ES-I3 (cell line): ENCODE data around the gene LHPP.
"Not testable (repeated sequence)": the region's sequence is repeated elsewhere in the genome, so short reads cannot be mapped to it uniquely, and the experiment has no call there.

Experiments used
- H3K36me3 ChIP-seq: 2 replicates; pipeline ENCODE4 v1.6.1; 2013; ENCODE audit warnings: mild to moderate bottlenecking, low read length, control low read depth, moderate library complexity; ENCODE audit not compliant: insufficient read depth
- H3K4me1 ChIP-seq: 2 replicates; pipeline ENCODE4 v1.6.1; 2013; ENCODE audit warnings: mild to moderate bottlenecking, control low read depth, low read length; ENCODE audit not compliant: insufficient read depth
- H3K9ac ChIP-seq: 2 replicates; pipeline ENCODE4 v1.6.1; 2013; ENCODE audit warnings: low read depth, mild to moderate bottlenecking, low read length, moderate library complexity
- H3K9me3 ChIP-seq: 2 replicates; pipeline ENCODE4 v1.6.1; 2013; ENCODE audit warnings: mild to moderate bottlenecking, low read length, moderate library complexity; ENCODE audit not compliant: control insufficient read depth, insufficient read depth

Gene LHPP

GRCh38 chr10:124543971-124544370, 82.3 kb downstream of the LHPP start:
- no peak overlapping the region for H3K9ac ChIP-seq
- no peaks in the 10 kb centered on the region for H3K9me3 ChIP-seq
- H3K4me1 ChIP-seq = no peaks in the 10 kb centered on the region
- no peaks in the 10 kb centered on the region for H3K36me3 ChIP-seq

GRCh38 chr10:124544711-124545110, 83.1 kb downstream of the LHPP start:
- H3K4me1 ChIP-seq = no peaks in the 10 kb centered on the region
- H3K9ac ChIP-seq = no peak overlapping the region
- H3K9me3 ChIP-seq = no peaks in the 10 kb centered on the region
- H3K36me3 ChIP-seq = no peaks in the 10 kb centered on the region

- no peaks in the 10 kb centered on the region for H3K4me1 ChIP-seq
- H3K36me3 ChIP-seq = no peaks in the 10 kb centered on the region
- H3K9ac ChIP-seq = no peak overlapping the region
- H3K9me3 ChIP-seq = no peaks in the 10 kb centered on the region
Measured at GRCh38 chr10:124545351-124546054, 83.9 kb downstream of the LHPP start.

- H3K36me3 ChIP-seq = no peaks in the 10 kb centered on the region
- H3K4me1 ChIP-seq = no peaks in the 10 kb centered on the region
- no peaks in the 10 kb centered on the region for H3K9me3 ChIP-seq
- no peak overlapping the region for H3K9ac ChIP-seq
Measured at GRCh38 chr10:124546055-124546369, 84.4 kb downstream of the LHPP start.

- no peak overlapping the region for H3K9ac ChIP-seq
- H3K4me1 ChIP-seq = no peaks in the 10 kb centered on the region
Measured at GRCh38 chr10:124546957-124547646, 85.5 kb downstream of the LHPP start.

GRCh38 chr10:124547647-124548168, 86.1 kb downstream of the LHPP start:
- no peaks in the 10 kb centered on the region for H3K4me1 ChIP-seq

More at GRCh38 chr10:124546957-124547646, 85.5 kb downstream of the LHPP start:
- Histone ChIP-seq H3K36me3 (no peaks in the 10 kb centered on the region), H3K9me3 (no peaks in the 10 kb centered on the region)

GRCh38 chr10:124549171-124549570, 87.5 kb downstream of the LHPP start:
- H3K9ac ChIP-seq, H3K36me3 ChIP-seq, H3K9me3 ChIP-seq, H3K4me1 ChIP-seq: not testable (repeated sequence)

More at GRCh38 chr10:124547647-124548168, 86.1 kb downstream of the LHPP start:
- H3K36me3 ChIP-seq = no peaks in the 10 kb centered on the region
- no peaks in the 10 kb centered on the region for H3K9me3 ChIP-seq
- no peak overlapping the region for H3K9ac ChIP-seq

- Histone ChIP-seq H3K9me3 (no peaks in the 10 kb centered on the region), H3K36me3 (no peaks in the 10 kb centered on the region), H3K4me1 (no peaks in the 10 kb centered on the region), H3K9ac (no peak overlapping the region)
Measured at GRCh38 chr10:124550293-124551034, 88.8 kb downstream of the LHPP start.

- no peak overlapping the region for H3K9ac ChIP-seq
Measured at GRCh38 chr10:124551097-124551496, 89.5 kb downstream of the LHPP start.

GRCh38 chr10:124551755-124552154, 90.1 kb downstream of the LHPP start:
- H3K4me1 ChIP-seq = no peaks in the 10 kb centered on the region
- H3K36me3 ChIP-seq = no peaks in the 10 kb centered on the region
- H3K9me3 ChIP-seq = no peaks in the 10 kb centered on the region
- H3K9ac ChIP-seq = no peak overlapping the region

More at GRCh38 chr10:124551097-124551496, 89.5 kb downstream of the LHPP start:
- no peaks in the 10 kb centered on the region for H3K9me3 ChIP-seq
- no peaks in the 10 kb centered on the region for H3K4me1 ChIP-seq
- H3K36me3 ChIP-seq = no peaks in the 10 kb centered on the region

- H3K4me1 ChIP-seq = no peaks in the 10 kb centered on the region
- H3K9ac ChIP-seq = no peak overlapping the region
- no peaks in the 10 kb centered on the region for H3K36me3 ChIP-seq
Measured at GRCh38 chr10:124552691-124553276, 91.2 kb downstream of the LHPP start.

GRCh38 chr10:124554085-124554858, 92.6 kb downstream of the LHPP start:
- H3K9ac ChIP-seq = no peak overlapping the region
- no peaks in the 10 kb centered on the region for H3K9me3 ChIP-seq
- H3K36me3 ChIP-seq = no peaks in the 10 kb centered on the region
- no peaks in the 10 kb centered on the region for H3K4me1 ChIP-seq

More at GRCh38 chr10:124552691-124553276, 91.2 kb downstream of the LHPP start:
- H3K9me3 ChIP-seq = no peaks in the 10 kb centered on the region

GRCh38 chr10:124557167-124557566, 95.5 kb downstream of the LHPP start:
- no peaks in the 10 kb centered on the region for H3K4me1 ChIP-seq
- no peaks in the 10 kb centered on the region for H3K9me3 ChIP-seq
- no peak overlapping the region for H3K9ac ChIP-seq
- no peaks in the 10 kb centered on the region for H3K36me3 ChIP-seq
